Measurements from ENCODE around the gene SLC45A3. TPM values are rescaled to one million over a fixed set of nuclear protein-coding genes. Genes with fewer than 3 reads are reported as not detected.

Gene SLC45A3
- total and polyA plus RNA-seq, 2 of the 4 experiments (the other 2 are of a cell fraction): 1.4 to 2.5 TPM

DNA sequence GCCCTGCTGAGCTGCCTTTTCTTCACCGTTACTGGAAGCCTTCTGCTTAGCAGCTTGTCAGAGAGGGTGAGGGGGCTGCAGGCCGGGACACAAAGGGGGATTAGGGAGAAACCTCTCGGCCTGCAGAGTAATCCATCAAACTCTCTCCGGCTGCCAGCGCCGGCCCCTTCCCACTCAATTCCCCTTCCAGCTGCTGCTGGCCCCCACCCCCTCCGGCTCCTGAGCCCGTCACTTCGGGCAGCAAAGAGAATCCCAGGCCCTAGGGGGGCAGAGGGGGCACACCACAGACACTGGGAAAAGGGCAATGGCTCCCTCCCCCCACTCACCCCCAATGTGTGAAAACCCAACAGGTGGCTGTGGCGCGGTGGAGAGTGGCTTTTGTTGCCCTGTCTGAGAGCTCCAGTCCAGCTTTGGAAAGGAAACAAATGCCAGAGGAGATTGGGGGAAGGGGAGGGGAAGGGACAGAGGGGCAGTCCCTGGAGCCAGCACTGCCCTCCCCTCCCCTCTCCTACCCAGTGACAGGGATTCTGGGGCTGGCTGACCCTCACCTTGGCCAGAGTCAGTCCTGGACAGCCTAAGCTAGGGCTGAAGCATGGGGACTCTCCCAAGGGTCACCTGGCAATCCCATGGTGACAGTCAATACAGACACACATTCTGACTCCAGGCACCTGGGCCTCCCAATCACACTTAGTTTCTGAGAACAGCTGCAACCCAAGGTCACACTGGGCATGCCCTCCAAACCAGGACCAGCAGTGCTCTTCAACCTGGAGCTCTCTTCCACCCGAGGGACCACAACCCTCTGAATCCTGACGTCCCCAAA lies 9.5 kb downstream of the SLC45A3 start:
- in situ Hi-C loops (cut with MboI; ENCODE audit: low sequenced_read_pairs) (loop anchor here (25.0 kb wide), 2 partner anchors 241 to 441 kb away; partner anchors contain the start of gene AVPR1B), dilution Hi-C loops (cut with HindIII; ENCODE audit: low sequenced_read_pairs, unreplicated experiment) (no loop called here), intact Hi-C loops (cut with micrococcal nuclease) (no loop called here)
- Histone ChIP-seq H3K56ac (ENCODE audit: extremely low read depth, insufficient read depth, low read length) (no peak overlapping the region), H3K4me2 (ENCODE audit: low read depth, low read length) (no peak overlapping the region), H2AFZ (replicated peaks; ENCODE audit: low read length, poor library complexity) (peak overlapping the region; percentile 38), H3K23ac (ENCODE audit: low read depth, low read length) (no peak overlapping the region), H3K36me3 (ENCODE audit: control insufficient read depth, insufficient read depth, low read length) (no peaks in the 10 kb centered on the region), H3K4me1 (ENCODE audit: control insufficient read depth, insufficient read depth, low read length) (peaks cover 4% of the 10 kb centered on the region; the same call in 1 of the 2 replicates), H2AK9ac (replicated peaks; ENCODE audit: low read depth, low read length, poor library complexity) (peak overlapping the region; percentile 25), H4K20me1 (ENCODE audit: insufficient read depth, low read length) (no peaks in the 10 kb centered on the region), H3K18ac (ENCODE audit: low read depth, low read length) (no peak overlapping the region), H3K9me1 (ENCODE audit: insufficient read depth, low read length) (no peaks in the 10 kb centered on the region; the same call in 1 of the 2 replicates), H3K4me3 (ENCODE audit: insufficient read depth, low read depth, low read length) (no peak overlapping the region), H3K9me3 (ENCODE audit: control insufficient read depth, insufficient read depth, low read length) (no peaks in the 10 kb centered on the region), H2BK15ac (ENCODE audit: low read depth, low read length) (no peak overlapping the region), H3K9ac (ENCODE audit: low read depth, low read length) (no peak overlapping the region), H3K27ac (ENCODE audit: insufficient read depth, low read length) (no peak overlapping the region), H2BK120ac (ENCODE audit: low read depth, low read length) (no peak overlapping the region), H3K79me1 (ENCODE audit: low read depth in 1 of 2, low read length in 2 of 2) (0 out of 4 replicates have a peak, but pooled peaks cover 0 to 2% of the 10 kb centered on the region in 2 experiments), H3K14ac (replicated peaks; ENCODE audit: low read depth, low read length) (no peak overlapping the region; the same call in 1 of the 2 replicates), H3K4ac (ENCODE audit: low read depth, low read length) (no peak overlapping the region), H2BK20ac (ENCODE audit: low read depth, low read length) (no peak overlapping the region), H4K5ac (ENCODE audit: low read depth, low read length) (no peak overlapping the region), H3K27me3 (ENCODE audit: control insufficient read depth, insufficient read depth, low read length) (no peaks in the 10 kb centered on the region), H2AK5ac (ENCODE audit: low read depth, low read length) (no peak overlapping the region), H4K91ac (ENCODE audit: insufficient read depth, low read depth, low read length) (no peak overlapping the region), H2BK5ac (ENCODE audit: low read depth, low read length, poor library complexity, severe bottlenecking) (no peak overlapping the region), H4K8ac (ENCODE audit: low read depth in 2 of 2, low read length in 2 of 2) (no peak overlapping the region)
- BruUV-seq (replicated peaks): no TSS peak
- DNase-seq (no peak), ATAC-seq (ENCODE audit: low read depth) (no peak)
- 87% methylated on average over 2 of the region's 13 CpGs; no CpG with 5 or more reads in 1 of the 2 experiments for WGBS, 2 experiments (ENCODE audit: extremely low coverage in 2 of 2, insufficient read length in 1 of 2)
- POLR2A ChIA-PET (ENCODE audit: unreplicated experiment): interaction anchor here (0.7 kb wide), 1 partner anchor 75 kb away, joined by 5 read pairs; no protein-coding TSS in a partner anchor
- TF ChIP-seq MAZ (IDR thresholded peaks at IDR 0.05; ENCODE audit: borderline replicate concordance, low read depth, low read length): no peak
- CTCF ChIA-PET: interaction anchor here (0.9 to 1.1 kb wide), 2 partner anchors 12 to 13 kb away, joined by 3 to 5 read pairs; no protein-coding TSS in a partner anchor

Measured in IMR-90 (cell line).